CD4-positive, alpha-beta T cell treated with Interleukin-21 for 1 hour (primary cell): Measurements from ENCODE around the gene RTTN.
"Not testable (repeated sequence)": the region's sequence is repeated elsewhere in the genome, so short reads cannot be mapped to it uniquely, and the experiment has no call there.

Source experiments
- DNase-seq: peaks from one replicate; pipeline ENCODE4 v3.0.0-alpha.2; 2020

The RTTN gene

GRCh38 chr18:70205421-70206397 lies at the start of gene RTTN:
Gene RTTN (minus strand): TSS chr18:70205687. CDS start chr18:70205658, 29 bp downstream.
- peak; percentile 92 for DNase-seq

GRCh38 chr18:70250781-70251180 lies 45.3 kb upstream of the RTTN start:
- DNase-seq, result no peak

GRCh38 chr18:70249861-70250260 lies 44.4 kb upstream of the RTTN start:
- DNase-seq, result not testable (repeated sequence)

GRCh38 chr18:70249118-70249517 lies 43.6 kb upstream of the RTTN start:
- DNase-seq, result no peak

GRCh38 chr18:70246061-70246466 lies 40.6 kb upstream of the RTTN start:
- DNase-seq, result no peak

GRCh38 chr18:70243131-70243929 lies 37.8 kb upstream of the RTTN start:
- DNase-seq, result no peak

- DNase-seq, result not testable (repeated sequence)
Observed at GRCh38 chr18:70236921-70237320, 31.4 kb upstream of the RTTN start.

GRCh38 chr18:70235478-70235877 lies 30.0 kb upstream of the RTTN start:
- no peak for DNase-seq

- DNase-seq, result no peak
Observed at GRCh38 chr18:70234667-70235459, 29.4 kb upstream of the RTTN start.

- no peak for DNase-seq
Observed at GRCh38 chr18:70233974-70234373, 28.5 kb upstream of the RTTN start.

GRCh38 chr18:70232261-70232660 lies 26.8 kb upstream of the RTTN start:
- no peak for DNase-seq

- DNase-seq, result no peak
Observed at GRCh38 chr18:70229639-70230038, 24.2 kb upstream of the RTTN start.

- DNase-seq, result no peak
Observed at GRCh38 chr18:70228536-70228935, 23.0 kb upstream of the RTTN start.

- no peak for DNase-seq
Observed at GRCh38 chr18:70227438-70227837, 22.0 kb upstream of the RTTN start.

GRCh38 chr18:70221915-70222278 lies 16.4 kb upstream of the RTTN start:
- DNase-seq, result no peak

- no peak for DNase-seq
Observed at GRCh38 chr18:70221156-70221914, 15.8 kb upstream of the RTTN start.

- DNase-seq, result no peak
Observed at GRCh38 chr18:70220628-70221027, 15.1 kb upstream of the RTTN start.

GRCh38 chr18:70219688-70220087 lies 14.2 kb upstream of the RTTN start:
- DNase-seq, result no peak

GRCh38 chr18:70216788-70217187 lies 11.3 kb upstream of the RTTN start:
- DNase-seq, result no peak

GRCh38 chr18:70207181-70207580 lies 1.7 kb upstream of the RTTN start:
- no peak for DNase-seq

GRCh38 chr18:70200286-70200685 lies 5.2 kb downstream of the RTTN start:
- no peak for DNase-seq

GRCh38 chr18:70197844-70198243 lies 7.6 kb downstream of the RTTN start:
- DNase-seq, result no peak
